HepG2 (cell line): ENCODE data around the gene CNP. TPM values are rescaled to one million over a fixed set of nuclear protein-coding genes. Genes with fewer than 3 reads are reported as not detected.

Source experiments
- FIP1L1 ChIP-seq: fragments of 200-400 bp; formaldehyde crosslinking; IDR thresholded peaks from 2 replicates; pipeline ENCODE4 v1.6.1; 2018; ENCODE audit warnings: low read depth, mild to moderate bottlenecking, low read length, moderate library complexity, borderline replicate concordance; ENCODE audit not compliant: insufficient read depth
- NAIF1 ChIP-seq: sonication (generic); formaldehyde crosslinking; IDR thresholded peaks from 2 replicates; pipeline ENCODE4 v1.5.0; 2020; ENCODE audit warnings: mild to moderate bottlenecking, missing genetic modification reagents, borderline replicate concordance
- PPARG ChIP-seq: conservative IDR thresholded peaks from 2 replicates; pipeline ENCODE4 v1.6.1; 2016; ENCODE audit warnings: missing biosample characterization, missing genetic modification reagents
- TBX2 ChIP-seq: sonication (generic); formaldehyde crosslinking; IDR thresholded peaks from 2 replicates; pipeline ENCODE4 v1.5.0; 2020; ENCODE audit warnings: missing genetic modification reagents, mild to moderate bottlenecking, borderline replicate concordance
- ZFP36 ChIP-seq: fragments of 150-350 bp; IDR thresholded peaks from 2 replicates; pipeline ENCODE4 v1.6.1; 2018; ENCODE audit warnings: borderline replicate concordance, low read length, low read depth; ENCODE audit not compliant: partially characterized antibody
- ZFP37 ChIP-seq: sonication (generic); formaldehyde crosslinking; IDR thresholded peaks from 2 replicates; pipeline ENCODE4 v1.4.0; 2020; ENCODE audit warnings: missing genetic modification reagents, borderline replicate concordance
- ZFP90 ChIP-seq: sonication (generic); formaldehyde crosslinking; IDR thresholded peaks from 2 replicates; pipeline ENCODE4 v1.8.0; 2022; ENCODE audit warnings: missing genetic modification reagents, mild to moderate bottlenecking, inconsistent platforms, borderline replicate concordance
- ZFX ChIP-seq: sonication (generic); formaldehyde crosslinking; IDR thresholded peaks from 2 replicates; pipeline ENCODE4 v1.4.0; 2020; ENCODE audit warnings: mild to moderate bottlenecking, low read depth, missing genetic modification reagents, moderate library complexity
- ZHX2 ChIP-seq, 2 experiments: sonication (generic) in 1 of 2; formaldehyde crosslinking in 1 of 2; IDR thresholded peaks; 2 replicates each; pipeline versions ENCODE4 v1.6.1 to v1.9.0; 2014 to 2022; ENCODE audit warnings: antibody characterized with exemption in 1 of 2, borderline replicate concordance in 1 of 2, inconsistent platforms in 1 of 2, low read depth in 1 of 2, missing genetic modification reagents in 1 of 2
- ZKSCAN1 ChIP-seq: fragments of 150-350 bp; IDR thresholded peaks from 2 replicates; pipeline ENCODE4 v1.6.1; 2014; ENCODE audit warnings: low read length
- ZNF44 ChIP-seq: sonication (generic); formaldehyde crosslinking; IDR thresholded peaks from 2 replicates; pipeline ENCODE4 v1.5.1; 2020; ENCODE audit warnings: mild to moderate bottlenecking, missing genetic modification reagents
- ZNF737 ChIP-seq: sonication (generic); formaldehyde crosslinking; IDR thresholded peaks from 2 replicates; pipeline ENCODE4 v1.5.0; 2020; ENCODE audit warnings: missing genetic modification reagents, mild to moderate bottlenecking, borderline replicate concordance
- ZNF781 ChIP-seq: sonication (generic); formaldehyde crosslinking; IDR thresholded peaks from 2 replicates; pipeline ENCODE4 v1.5.1; 2020; ENCODE audit warnings: borderline replicate concordance, mild to moderate bottlenecking, missing genetic modification reagents; ENCODE audit errors: not compliant biosample characterization
- polyA plus RNA-seq, 8 experiments: library from polyadenylated mRNA; depleted of rRNA in 3 of 8; stranded (reverse) in 7 of 8; unstranded in 1 of 8; fragments of >200 nt; fragmentation: Illumina TruSeq in 4 of 8; extraction: Trizol in 4 of 8; gene quantifications; 2 replicates each; pipeline versions ENCODE4 v1.2.1 to v1.2.3, GENCODE V29; 2011 to 2016; ENCODE audit warnings: low read depth in 4 of 8, missing spikeins in 1 of 8, mixed read lengths in 1 of 8; ENCODE audit not compliant: insufficient read depth in 1 of 8
- total RNA-seq, 5 experiments: library from RNA; depleted of rRNA; stranded (reverse); fragments of >200 nt; fragmentation: Illumina TruSeq; extraction: Trizol; gene quantifications; 2 replicates each; pipeline ENCODE4 v1.2.3, GENCODE V29; 2016; ENCODE audit warnings: low read depth in 1 of 5
- TF ChIP-seq, protein P1 (sequence below): sonication (generic); formaldehyde crosslinking; IDR thresholded peaks from 2 replicates; pipeline ENCODE4 v1.8.1; 2023; ENCODE audit warnings: missing genetic modification reagents, mild to moderate bottlenecking, borderline replicate concordance
- TF ChIP-seq, protein P2 (sequence below): sonication (generic); formaldehyde crosslinking; IDR thresholded peaks from 2 replicates; pipeline ENCODE4 v1.4.0; 2020; ENCODE audit warnings: low read depth, mild to moderate bottlenecking, missing genetic modification reagents
- TF ChIP-seq, protein P3 (sequence below): sonication (generic); formaldehyde crosslinking; IDR thresholded peaks from 2 replicates; pipeline ENCODE4 v1.8.1; 2023; ENCODE audit warnings: mild to moderate bottlenecking, missing genetic modification reagents, borderline replicate concordance
- TF ChIP-seq, protein P4 (sequence below): sonication (generic); formaldehyde crosslinking; conservative IDR thresholded peaks from 2 replicates; pipeline ENCODE4 v1.5.0; 2020; ENCODE audit warnings: missing genetic modification reagents

The CNP gene
- total and polyA plus RNA-seq, 2 of the 13 experiments (the other 11 are each of a cell fraction or from before 2014, with no cell fraction given): 97.2 to 161 TPM

- TF ChIP-seq ZFP90 (CRISPR knock-in tag) (peak; percentile 26; the same call in 1 of the 2 replicates), ZFX (peak; percentile 84), ZNF737 (CRISPR knock-in tag) (no peak), TBX2 (CRISPR knock-in tag) (no peak), ZNF44 (CRISPR knock-in tag) (peak; percentile 19; the same call in 1 of the 2 replicates), ZKSCAN1 (no peak; the same call in 1 of the 2 replicates), ZHX2 (IDR thresholded peaks at IDR 0.05; ENCODE audit: low read depth) (no peak; the same call in 1 of the 2 replicates), ZHX2 (CRISPR knock-in tag; IDR thresholded peaks at IDR 0.05; ENCODE audit: borderline replicate concordance) (peak; percentile 93), NAIF1 (no peak; the same call in 1 of the 2 replicates), ZFP36 (no peak), FIP1L1 (no peak; the same call in 1 of the 2 replicates), ZNF781 (CRISPR knock-in tag) (no peak), PPARG (peak; percentile 47; the same call in 1 of the 2 replicates), ZFP37 (CRISPR knock-in tag) (no peak)
- TF ChIP-seq, protein P1, sequence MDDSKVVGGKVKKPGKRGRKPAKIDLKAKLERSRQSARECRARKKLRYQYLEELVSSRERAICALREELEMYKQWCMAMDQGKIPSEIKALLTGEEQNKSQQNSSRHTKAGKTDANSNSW (CRISPR knock-in tag): peak; percentile 85; the same call in 1 of the 2 replicates
- TF ChIP-seq, protein P2, sequence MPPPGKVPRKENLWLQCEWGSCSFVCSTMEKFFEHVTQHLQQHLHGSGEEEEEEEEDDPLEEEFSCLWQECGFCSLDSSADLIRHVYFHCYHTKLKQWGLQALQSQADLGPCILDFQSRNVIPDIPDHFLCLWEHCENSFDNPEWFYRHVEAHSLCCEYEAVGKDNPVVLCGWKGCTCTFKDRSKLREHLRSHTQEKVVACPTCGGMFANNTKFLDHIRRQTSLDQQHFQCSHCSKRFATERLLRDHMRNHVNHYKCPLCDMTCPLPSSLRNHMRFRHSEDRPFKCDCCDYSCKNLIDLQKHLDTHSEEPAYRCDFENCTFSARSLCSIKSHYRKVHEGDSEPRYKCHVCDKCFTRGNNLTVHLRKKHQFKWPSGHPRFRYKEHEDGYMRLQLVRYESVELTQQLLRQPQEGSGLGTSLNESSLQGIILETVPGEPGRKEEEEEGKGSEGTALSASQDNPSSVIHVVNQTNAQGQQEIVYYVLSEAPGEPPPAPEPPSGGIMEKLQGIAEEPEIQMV (CRISPR knock-in tag): no peak
- TF ChIP-seq, protein P3, sequence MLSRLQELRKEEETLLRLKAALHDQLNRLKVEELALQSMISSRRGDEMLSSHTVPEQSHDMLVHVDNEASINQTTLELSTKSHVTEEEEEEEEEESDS (CRISPR knock-in tag): peak; percentile 83; the same call in 1 of the 2 replicates
- TF ChIP-seq, protein P4, sequence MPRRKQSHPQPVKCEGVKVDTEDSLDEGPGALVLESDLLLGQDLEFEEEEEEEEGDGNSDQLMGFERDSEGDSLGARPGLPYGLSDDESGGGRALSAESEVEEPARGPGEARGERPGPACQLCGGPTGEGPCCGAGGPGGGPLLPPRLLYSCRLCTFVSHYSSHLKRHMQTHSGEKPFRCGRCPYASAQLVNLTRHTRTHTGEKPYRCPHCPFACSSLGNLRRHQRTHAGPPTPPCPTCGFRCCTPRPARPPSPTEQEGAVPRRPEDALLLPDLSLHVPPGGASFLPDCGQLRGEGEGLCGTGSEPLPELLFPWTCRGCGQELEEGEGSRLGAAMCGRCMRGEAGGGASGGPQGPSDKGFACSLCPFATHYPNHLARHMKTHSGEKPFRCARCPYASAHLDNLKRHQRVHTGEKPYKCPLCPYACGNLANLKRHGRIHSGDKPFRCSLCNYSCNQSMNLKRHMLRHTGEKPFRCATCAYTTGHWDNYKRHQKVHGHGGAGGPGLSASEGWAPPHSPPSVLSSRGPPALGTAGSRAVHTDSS (CRISPR knock-in tag): no peak
These were observed at the start of gene CNP (continued) for GRCh38 chr17:41966463-41967140.
